ENCODE results near the gene TNFSF15.

The TNFSF15 gene

GRCh38 chr9:114787214-114787613 lies 18.6 kb downstream of the TNFSF15 start:
- no peak for DNase-seq

DNA sequence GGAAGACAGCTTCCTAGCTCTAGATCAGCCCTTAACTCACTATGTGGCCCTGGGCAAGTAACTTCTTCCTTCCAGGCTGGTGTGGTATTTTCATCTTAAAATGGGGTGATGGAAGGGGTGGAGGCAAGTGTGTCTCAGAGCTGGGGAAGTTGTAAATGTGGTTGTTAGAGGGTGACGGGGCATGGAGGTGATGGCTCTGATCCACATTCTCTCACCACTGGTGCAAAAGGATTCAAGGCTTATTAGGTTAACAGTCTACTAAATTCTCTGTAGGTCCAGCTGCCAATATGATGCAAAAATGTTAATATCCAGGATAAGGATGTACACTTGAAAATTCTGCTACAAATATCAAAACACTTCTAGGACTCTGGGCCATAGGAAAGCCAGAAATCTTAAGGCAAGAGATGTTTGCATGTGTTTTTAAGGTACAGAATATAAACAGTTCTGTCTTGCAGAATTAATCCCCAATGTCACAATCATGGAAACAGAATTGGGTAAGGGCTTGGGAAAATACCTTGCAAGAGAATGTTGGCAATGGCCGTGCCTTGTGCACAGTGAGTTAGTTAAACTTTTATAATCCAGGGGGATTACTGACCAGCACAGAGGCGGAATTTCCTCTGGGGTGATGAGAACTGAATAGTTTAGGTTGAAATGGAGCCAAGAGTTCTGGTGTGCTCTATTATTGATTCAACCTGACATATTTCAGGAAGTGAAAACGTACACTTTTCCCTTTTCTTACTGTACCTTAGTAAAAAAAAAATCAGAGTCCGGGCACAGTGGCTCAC lies 19.8 kb downstream of the TNFSF15 start:
- DNase-seq = no peak

GRCh38 chr9:114784721-114785279 lies 21.0 kb downstream of the TNFSF15 start:
- DNase-seq = no peak

- no peak for DNase-seq
These were observed 23.3 kb downstream of the TNFSF15 start for GRCh38 chr9:114782586-114782985.

GRCh38 chr9:114779352-114779845 lies 26.4 kb downstream of the TNFSF15 start:
- DNase-seq = no peak

DNA sequence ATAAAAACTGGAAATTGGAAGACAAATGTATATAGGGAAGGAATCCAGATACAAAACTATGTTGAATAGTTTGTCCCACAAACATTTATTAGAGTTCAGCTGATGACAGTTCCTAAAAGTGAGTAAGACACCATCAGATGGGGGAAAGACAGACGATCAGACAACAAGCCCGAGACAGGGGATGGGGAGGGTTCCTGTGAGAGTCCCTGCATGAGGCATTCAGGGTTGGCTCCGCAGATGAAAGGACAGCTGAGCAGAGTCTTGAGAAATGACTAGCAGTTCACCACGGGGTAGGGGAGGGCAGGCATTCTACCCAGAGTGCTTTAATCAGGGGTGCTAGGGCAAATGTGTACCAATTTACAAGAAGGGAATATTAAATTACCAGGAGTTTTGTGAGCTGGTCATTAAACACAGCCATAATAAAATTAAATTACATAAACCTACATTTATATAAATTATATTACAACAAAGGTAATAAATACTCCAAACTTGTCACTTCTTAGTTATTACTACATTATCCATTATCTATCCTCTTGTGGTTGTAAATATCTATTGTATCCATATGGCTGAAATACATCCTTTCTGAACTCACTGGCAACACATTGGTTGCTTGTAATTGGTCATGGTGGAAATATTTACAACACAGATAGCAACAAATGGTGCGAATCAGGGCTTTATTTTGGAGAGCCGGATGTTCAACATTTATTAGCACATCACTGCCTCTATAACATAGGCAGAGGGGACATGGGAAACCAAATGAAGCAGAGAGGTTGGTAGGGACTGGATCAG lies 27.8 kb downstream of the TNFSF15 start:
- DNase-seq = peak; percentile 54

DNA sequence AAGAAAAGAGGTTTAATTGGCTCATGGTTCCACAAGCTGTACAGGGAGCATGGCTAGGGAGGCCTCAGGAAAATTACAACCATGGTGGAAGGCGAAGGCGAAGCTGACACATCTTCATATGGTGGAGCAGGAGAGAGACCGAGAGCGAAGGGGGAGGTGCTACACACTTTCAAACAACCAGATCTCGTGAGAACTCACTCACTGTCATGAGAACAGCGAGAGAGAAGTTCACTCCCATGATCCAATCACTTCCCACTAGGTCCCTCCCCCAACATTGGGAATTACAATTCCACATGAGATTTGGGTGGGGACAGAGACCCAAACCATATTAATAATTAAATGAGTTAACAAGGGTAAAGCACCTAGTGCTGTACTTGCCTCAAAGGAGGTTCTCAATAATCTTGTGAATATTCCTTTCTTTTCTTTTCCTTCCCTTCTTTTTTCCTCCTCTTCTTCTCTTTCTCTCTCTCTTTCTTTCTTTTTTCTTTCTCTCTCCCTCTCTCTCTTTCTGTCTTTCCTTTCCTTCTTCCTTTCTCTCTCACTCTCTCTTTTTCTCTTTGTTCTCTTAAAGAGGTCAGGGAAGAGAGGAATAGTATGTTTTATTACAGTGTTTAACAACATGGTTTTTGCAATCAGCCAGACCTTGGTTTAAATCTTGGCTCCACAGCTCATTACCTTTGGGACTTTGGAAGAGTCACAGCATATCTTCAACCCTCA lies 29.0 kb downstream of the TNFSF15 start:
- no peak for DNase-seq

DNA sequence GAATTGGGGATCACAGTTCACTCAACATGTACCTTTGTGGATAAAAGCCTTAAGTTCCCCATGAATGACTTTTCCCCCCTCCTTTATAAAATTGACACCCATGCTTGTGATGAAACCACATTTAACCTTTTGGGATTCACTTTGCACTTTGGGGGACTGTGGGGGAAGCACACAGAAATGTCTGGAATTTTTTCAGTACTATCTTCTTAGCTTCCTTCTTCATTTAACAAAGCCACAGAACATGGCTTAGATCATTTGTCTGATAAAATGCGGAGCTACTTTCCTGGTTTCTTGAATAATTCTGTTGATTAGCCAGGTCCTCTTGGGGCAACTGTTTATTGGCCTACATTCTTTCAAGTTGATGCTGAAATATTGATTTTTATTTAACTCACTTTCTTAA lies 29.9 kb downstream of the TNFSF15 start:
- DNase-seq = no peak

DNA sequence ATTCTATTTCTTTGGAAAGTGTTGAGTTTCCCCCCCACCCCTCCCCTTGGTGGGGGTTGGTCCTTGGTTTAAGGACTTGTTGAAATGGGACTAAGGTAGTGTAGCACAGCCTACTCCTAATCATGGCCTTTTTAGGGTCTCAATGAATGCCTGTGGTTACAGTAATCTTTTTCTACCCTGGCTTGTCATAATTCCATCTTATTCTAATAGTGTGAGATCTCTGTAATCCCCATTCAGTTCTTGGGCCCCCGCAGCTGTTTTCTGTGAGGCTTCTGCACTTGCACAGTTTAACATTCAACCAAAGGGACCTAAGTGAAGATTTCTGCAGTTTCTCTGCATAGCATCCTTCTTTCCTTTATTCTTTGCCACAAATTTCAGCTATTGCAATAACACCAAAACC lies 30.7 kb downstream of the TNFSF15 start:
- no peak for DNase-seq

GRCh38 chr9:114774524-114774923 lies 31.3 kb downstream of the TNFSF15 start:
- DNase-seq = no peak

DNA sequence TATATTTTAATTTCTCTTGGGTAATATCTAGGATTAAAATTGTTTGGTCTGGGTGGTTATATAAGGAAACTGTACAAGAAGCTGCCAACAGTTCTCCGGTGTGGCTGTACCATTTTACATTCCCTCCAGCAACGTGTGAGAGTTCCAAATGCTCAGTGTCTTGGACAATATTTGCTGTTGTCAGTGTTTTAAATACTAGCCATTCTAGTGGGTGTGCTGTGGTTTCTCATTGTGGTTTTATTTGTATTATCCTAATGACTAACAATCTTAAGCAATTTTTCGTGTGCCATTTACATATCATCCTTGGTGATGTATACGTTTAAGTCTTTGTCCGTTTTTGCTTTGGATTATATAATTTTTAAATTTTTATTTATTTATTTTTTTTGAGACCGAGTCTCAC lies 34.0 kb downstream of the TNFSF15 start:
- no peak for DNase-seq

- no peak for DNase-seq
These were observed 34.8 kb downstream of the TNFSF15 start for GRCh38 chr9:114770991-114771390.

DNA sequence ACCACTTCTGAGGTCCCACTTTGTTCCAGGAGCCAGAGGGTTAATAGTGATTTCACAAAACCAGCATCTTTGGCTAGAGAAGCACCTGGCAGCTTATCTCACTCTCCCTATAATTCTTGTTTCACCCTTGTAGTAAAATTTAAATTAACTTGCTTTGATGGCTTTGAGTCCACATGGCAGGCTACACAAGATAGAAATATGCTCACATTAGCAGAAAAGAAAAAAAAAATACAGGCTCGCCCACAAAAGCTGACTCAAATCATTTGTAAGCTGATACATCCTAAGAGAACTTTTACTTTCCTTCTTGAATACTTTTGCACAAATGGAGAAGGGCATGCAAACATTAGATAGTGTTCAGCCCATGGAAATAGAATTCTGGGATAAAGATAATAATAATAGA lies 36.2 kb downstream of the TNFSF15 start:
- DNase-seq = no peak

- no peak for DNase-seq
These were observed 42.6 kb downstream of the TNFSF15 start for GRCh38 chr9:114763220-114763619.

DNA sequence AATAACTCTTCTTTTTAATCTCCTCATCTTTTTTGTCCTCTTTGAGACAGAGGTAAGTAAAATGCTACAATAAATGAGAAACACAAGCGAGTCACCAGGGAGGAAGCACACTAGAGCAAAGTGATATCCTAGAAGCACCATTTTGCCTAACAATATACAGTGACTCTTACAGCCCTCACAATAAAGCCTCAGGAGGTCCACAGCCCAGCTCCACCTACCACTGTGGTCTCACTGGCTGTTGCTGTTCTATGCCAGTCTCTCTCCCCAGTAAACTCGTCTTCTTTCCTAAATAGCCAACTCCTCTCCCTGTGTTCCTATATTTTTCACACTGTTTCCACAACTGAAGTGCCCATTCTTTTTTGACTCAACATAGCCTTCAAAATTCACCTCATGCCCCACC lies 44.3 kb downstream of the TNFSF15 start:
- DNase-seq = no peak

GRCh38 chr9:114759512-114760341 lies 46.1 kb downstream of the TNFSF15 start:
- DNase-seq = no peak

DNA sequence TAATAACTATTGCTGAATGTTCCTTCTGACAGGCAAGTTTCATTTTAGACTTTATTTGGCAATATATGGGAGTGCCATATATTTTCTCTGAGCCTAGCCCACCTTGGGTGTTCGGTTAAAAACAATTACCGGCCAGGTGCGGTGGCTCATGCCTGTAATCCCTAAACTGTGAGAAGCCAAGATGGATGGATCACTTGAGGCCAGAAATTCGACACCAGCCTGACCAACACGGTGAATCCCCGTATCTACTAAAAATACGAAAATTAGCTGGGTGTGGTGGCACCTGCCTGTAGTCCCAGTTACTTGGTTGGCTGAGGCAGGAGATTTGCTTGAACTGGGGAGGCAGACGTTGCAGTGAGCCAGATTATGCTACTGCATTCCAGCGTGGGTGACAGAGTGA lies 47.9 kb downstream of the TNFSF15 start:
- no peak for DNase-seq

- DNase-seq = no peak
These were observed 48.4 kb downstream of the TNFSF15 start for GRCh38 chr9:114757395-114757794.

DNA sequence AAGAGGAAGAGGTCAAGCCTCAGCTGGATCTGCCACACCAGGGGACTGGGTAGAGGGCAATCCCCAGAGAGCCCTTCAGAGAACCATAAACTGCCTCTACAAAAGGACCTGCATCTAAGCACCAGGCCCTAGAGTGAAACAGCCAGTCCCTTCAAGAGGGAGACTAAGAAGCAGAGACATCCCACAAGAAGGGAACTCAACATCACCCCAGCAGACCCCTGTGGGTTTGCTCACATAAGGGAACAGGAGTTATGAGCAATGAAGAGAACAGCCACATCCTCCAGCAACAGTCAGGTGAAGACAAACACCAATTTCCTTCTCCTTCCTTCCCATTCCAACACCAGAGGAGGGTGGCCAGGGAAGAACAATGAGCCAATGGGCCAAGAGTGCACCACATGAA lies 48.9 kb downstream of the TNFSF15 start:
- no peak for DNase-seq

DNA sequence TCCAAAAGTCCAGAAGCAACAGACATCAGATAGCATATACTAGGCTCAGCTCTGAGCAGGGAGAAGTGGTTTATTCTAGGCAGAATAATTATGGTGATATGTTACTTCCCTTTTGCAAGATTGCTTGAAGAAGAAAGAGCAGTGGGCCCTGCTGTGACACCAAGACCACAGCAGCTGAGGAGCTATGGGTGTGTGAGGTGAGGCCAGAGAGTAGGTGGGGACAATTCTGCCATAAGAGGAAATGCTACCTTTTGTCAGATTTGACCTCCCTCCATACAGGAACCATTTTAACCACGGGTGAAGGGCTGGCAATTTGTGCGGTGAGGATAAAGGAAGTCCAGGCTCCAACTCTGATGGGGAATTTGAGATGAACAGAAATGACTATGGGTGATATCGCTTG lies 51.3 kb downstream of the TNFSF15 start:
- DNase-seq = no peak

- no peak for DNase-seq
These were observed 59.1 kb downstream of the TNFSF15 start for GRCh38 chr9:114746591-114747346.

Measured in stimulated activated CD4-positive, alpha-beta T cell treated with anti-CD3 and anti-CD28 coated beads, Interleukin-4, amount 100 ng/mL, for 1 hour (primary cell).